ENCODE results near the gene PTGDR2.

Gene PTGDR2

DNA sequence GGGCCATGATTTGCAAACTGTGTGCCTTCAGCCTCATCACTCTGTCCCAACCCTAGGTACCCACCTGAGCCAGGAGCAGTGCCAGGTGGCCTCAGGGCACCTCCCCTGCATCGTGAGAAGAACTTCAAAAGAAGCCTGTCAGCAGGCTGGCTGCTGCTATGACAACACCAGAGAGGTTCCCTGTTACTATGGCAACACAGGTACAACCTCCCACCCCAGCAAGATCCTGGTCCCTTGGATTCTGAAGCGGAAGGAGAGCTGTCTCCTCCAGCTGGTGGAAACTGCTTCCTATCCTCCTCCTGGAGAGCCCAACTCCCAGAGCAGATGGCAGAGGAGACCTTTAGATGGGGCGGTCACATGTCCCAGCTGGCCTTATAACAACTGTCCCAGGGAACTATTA is 14.5 kb upstream of the PTGDR2 start:
- no peak for TF ChIP-seq EZH2phosphoT487 (conservative IDR thresholded peaks at IDR 0.05; ENCODE audit: low read length)
- TF ChIP-seq, protein P1, sequence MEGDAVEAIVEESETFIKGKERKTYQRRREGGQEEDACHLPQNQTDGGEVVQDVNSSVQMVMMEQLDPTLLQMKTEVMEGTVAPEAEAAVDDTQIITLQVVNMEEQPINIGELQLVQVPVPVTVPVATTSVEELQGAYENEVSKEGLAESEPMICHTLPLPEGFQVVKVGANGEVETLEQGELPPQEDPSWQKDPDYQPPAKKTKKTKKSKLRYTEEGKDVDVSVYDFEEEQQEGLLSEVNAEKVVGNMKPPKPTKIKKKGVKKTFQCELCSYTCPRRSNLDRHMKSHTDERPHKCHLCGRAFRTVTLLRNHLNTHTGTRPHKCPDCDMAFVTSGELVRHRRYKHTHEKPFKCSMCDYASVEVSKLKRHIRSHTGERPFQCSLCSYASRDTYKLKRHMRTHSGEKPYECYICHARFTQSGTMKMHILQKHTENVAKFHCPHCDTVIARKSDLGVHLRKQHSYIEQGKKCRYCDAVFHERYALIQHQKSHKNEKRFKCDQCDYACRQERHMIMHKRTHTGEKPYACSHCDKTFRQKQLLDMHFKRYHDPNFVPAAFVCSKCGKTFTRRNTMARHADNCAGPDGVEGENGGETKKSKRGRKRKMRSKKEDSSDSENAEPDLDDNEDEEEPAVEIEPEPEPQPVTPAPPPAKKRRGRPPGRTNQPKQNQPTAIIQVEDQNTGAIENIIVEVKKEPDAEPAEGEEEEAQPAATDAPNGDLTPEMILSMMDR (IDR thresholded peaks at IDR 0.05; ENCODE audit: insufficient read depth, low read length, poor library complexity, severe bottlenecking): no peak
- H3K27ac ChIP-seq (ENCODE audit: low read depth, low read length): no peak overlapping the region
- H3K4me2 ChIP-seq (ENCODE audit: low read depth, low read length, poor library complexity, severe bottlenecking): no peak overlapping the region

DNA sequence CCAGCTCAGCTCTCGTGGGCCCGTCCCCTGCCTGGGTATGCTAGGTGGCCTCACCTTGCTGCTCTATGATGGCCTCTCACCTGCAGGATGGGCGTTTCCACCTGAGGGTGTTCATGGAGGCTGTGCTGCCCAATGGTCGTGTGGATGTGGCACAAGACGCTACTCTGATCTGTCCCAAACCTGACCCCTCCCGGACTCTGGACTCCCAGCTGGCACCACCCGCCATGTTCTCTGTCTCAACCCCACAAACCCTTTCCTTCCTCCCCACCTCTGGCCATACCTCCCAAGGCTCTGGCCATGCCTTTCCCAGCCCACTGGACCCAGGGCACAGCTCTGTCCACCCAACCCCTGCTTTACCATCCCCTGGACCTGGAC is 13.7 kb upstream of the PTGDR2 start:
- Histone ChIP-seq H3K27ac (ENCODE audit: low read depth, low read length) (no peak overlapping the region), H4K20me1 (ENCODE audit: low read depth, low read length) (no peaks in the 10 kb centered on the region), H3K9me3 (ENCODE audit: insufficient read depth, low read length) (no peaks in the 10 kb centered on the region), H3K9me2 (replicated peaks; ENCODE audit: insufficient read depth, low read length) (no peaks in the 10 kb centered on the region), H3F3A (ENCODE audit: insufficient read depth) (no peaks in the 10 kb centered on the region), H3K36me3 (ENCODE audit: low read length) (no peaks in the 10 kb centered on the region), H3K79me2 (ENCODE audit: insufficient read depth, low read length) (no peaks in the 10 kb centered on the region), H3K9ac (ENCODE audit: low read length) (no peak overlapping the region), H2AFZ (ENCODE audit: low read depth, low read length, severe bottlenecking) (no peak overlapping the region), H3K27me3 (ENCODE audit: low read length) (no peaks in the 10 kb centered on the region), H3K4me3 (ENCODE audit: insufficient read depth, low read length, poor library complexity, severe bottlenecking) (no peak overlapping the region), H3K4me2 (ENCODE audit: low read depth, low read length, poor library complexity, severe bottlenecking) (no peak overlapping the region)
- no peak for TF ChIP-seq EZH2phosphoT487 (conservative IDR thresholded peaks at IDR 0.05; ENCODE audit: low read length)
- TF ChIP-seq, protein P1 (IDR thresholded peaks at IDR 0.05; ENCODE audit: insufficient read depth, low read length, poor library complexity, severe bottlenecking): no peak

More for the DNA sequence above, 14.5 kb upstream of the PTGDR2 start:
- no peaks in the 10 kb centered on the region for H3K36me3 ChIP-seq (ENCODE audit: low read length)
- H3K27me3 ChIP-seq (ENCODE audit: low read length): no peaks in the 10 kb centered on the region
- H3K9me2 ChIP-seq (replicated peaks; ENCODE audit: insufficient read depth, low read length): no peaks in the 10 kb centered on the region
- no peaks in the 10 kb centered on the region for H3K9me3 ChIP-seq (ENCODE audit: insufficient read depth, low read length)
- H4K20me1 ChIP-seq (ENCODE audit: low read depth, low read length): no peaks in the 10 kb centered on the region
- no peaks in the 10 kb centered on the region for H3F3A ChIP-seq (ENCODE audit: insufficient read depth)
- no peaks in the 10 kb centered on the region for H3K79me2 ChIP-seq (ENCODE audit: insufficient read depth, low read length)
- no peak overlapping the region for H3K4me3 ChIP-seq (ENCODE audit: insufficient read depth, low read length, poor library complexity, severe bottlenecking)
- no peak overlapping the region for H2AFZ ChIP-seq (ENCODE audit: low read depth, low read length, severe bottlenecking)
- no peak overlapping the region for H3K9ac ChIP-seq (ENCODE audit: low read length)

DNA sequence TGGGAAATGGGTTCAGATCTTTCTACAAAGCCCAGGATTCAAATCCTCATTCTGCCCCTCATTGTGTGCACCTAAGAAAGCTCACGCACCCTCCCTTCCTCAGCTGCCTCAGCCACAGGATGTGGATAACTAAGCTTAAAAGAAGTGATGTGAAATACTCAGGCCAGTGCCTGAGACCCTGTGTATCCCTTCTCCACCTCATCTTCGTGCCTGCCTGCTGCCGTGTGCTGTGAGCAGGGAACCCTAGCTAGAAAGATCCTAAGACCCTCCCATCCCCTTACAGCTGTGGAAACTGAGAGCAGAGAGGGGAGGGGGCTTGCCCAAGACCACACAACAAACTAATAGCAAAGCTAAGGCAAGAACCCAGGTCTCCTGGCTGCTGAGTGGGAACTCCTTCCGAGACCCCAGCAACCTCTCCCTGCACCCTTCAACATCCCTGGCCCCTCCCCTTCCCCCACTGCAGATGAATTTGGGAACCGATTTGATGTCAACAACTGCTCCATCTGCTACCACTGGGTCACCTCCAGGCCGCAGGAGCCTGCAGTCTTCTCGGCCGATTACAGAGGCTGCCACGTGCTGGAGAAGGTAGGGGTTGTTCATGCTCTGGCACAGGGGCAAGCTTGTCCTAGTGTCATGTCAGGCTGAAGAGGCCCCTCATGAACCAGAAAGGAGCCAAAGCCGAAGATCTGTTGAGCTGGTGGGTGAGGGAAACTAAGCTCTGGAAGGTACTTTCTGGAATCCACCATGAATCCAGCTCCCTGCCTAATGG is 13.1 kb upstream of the PTGDR2 start:
- Histone ChIP-seq H2AFZ (ENCODE audit: low read depth, low read length, severe bottlenecking) (no peak overlapping the region), H3K9me3 (ENCODE audit: insufficient read depth, low read length) (no peaks in the 10 kb centered on the region), H3K9me2 (replicated peaks; ENCODE audit: insufficient read depth, low read length) (no peaks in the 10 kb centered on the region), H3K36me3 (ENCODE audit: low read length) (no peaks in the 10 kb centered on the region), H4K20me1 (ENCODE audit: low read depth, low read length) (no peaks in the 10 kb centered on the region), H3K4me3 (ENCODE audit: insufficient read depth, low read length, poor library complexity, severe bottlenecking) (no peak overlapping the region), H3K27ac (ENCODE audit: low read depth, low read length) (no peak overlapping the region), H3K79me2 (ENCODE audit: insufficient read depth, low read length) (no peaks in the 10 kb centered on the region), H3K27me3 (ENCODE audit: low read length) (no peaks in the 10 kb centered on the region), H3K4me2 (ENCODE audit: low read depth, low read length, poor library complexity, severe bottlenecking) (no peak overlapping the region), H3K9ac (ENCODE audit: low read length) (no peak overlapping the region), H3F3A (ENCODE audit: insufficient read depth) (no peaks in the 10 kb centered on the region)
- TF ChIP-seq, protein P1 (IDR thresholded peaks at IDR 0.05; ENCODE audit: insufficient read depth, low read length, poor library complexity, severe bottlenecking): no peak
- TF ChIP-seq EZH2phosphoT487 (conservative IDR thresholded peaks at IDR 0.05; ENCODE audit: low read length): no peak

Measured in SU-DHL-6 (cell line).